Esophagus muscularis mucosa (tissue), 4 donors: ENCODE measurements around the gene AFTPH. TPM values are rescaled to one million over a fixed set of nuclear protein-coding genes. Genes with fewer than 3 reads are reported as not detected.
A peak's percentile ranks its signal among the peaks of the same experiment; 100 is the strongest.

Experiments
- DNase-seq: peaks from one replicate; pipeline ENCODE4 v3.0.0-alpha.2; 2017; ENCODE audit errors: extremely low spot score
- H3K27ac ChIP-seq, 4 donors: fragments of 200-600 bp; sonication (generic); replicated peaks in 1 of 4; 1 replicate in 3 of 4; 2 replicates in 1 of 4; pipeline ENCODE4 v1.5.1; 2016 to 2019; ENCODE audit warnings: mild to moderate bottlenecking in 1 of 4
- H3K27me3 ChIP-seq, 4 donors: fragments of 200-600 bp; sonication (generic); one replicate each; pipeline versions ENCODE4 v1.5.1 to v1.6.0; 2016 to 2019
- H3K36me3 ChIP-seq, 4 donors: fragments of 200-600 bp; sonication (generic); one replicate each; pipeline ENCODE4 v1.5.1; 2016 to 2019
- H3K4me1 ChIP-seq, 4 donors: fragments of 200-600 bp; sonication (generic); one replicate each; pipeline ENCODE4 v1.5.1; 2016 to 2019
- H3K4me3 ChIP-seq, 4 donors: fragments of 200-600 bp; sonication (generic); 1 replicate in 2 of 4; 2 replicates in 2 of 4; pipeline ENCODE4 v1.5.1; 2016 to 2019; ENCODE audit warnings: mild to moderate bottlenecking in 4 of 4, moderate library complexity in 1 of 4
- H3K9me3 ChIP-seq, 4 donors: fragments of 200-600 bp; sonication (generic); 1 replicate in 3 of 4; 2 replicates in 1 of 4; pipeline ENCODE4 v1.5.1; 2016 to 2019
- CTCF ChIP-seq, 3 experiments: fragments of 200-600 bp in 2 of 3; fragments of 450-650 bp in 1 of 3; sonication (generic) in 2 of 3; IDR thresholded peaks; one replicate each; pipeline ENCODE4 v1.5.1; 2017 to 2019; ENCODE audit warnings: antibody characterized with exemption in 3 of 3, mild to moderate bottlenecking in 2 of 3, moderate library complexity in 1 of 3
- EP300 ChIP-seq: sonication (generic); formaldehyde crosslinking; IDR thresholded peaks from one replicate; pipeline ENCODE4 v1.6.1; 2017; ENCODE audit warnings: antibody characterized with exemption
- POLR2A ChIP-seq: fragments of 450-650 bp; IDR thresholded peaks from one replicate; pipeline ENCODE4 v1.6.1; 2017; ENCODE audit warnings: antibody characterized with exemption, moderate library complexity, mild to moderate bottlenecking, low read depth
- POLR2AphosphoS5 ChIP-seq, 2 donors: sonication (generic); formaldehyde crosslinking; IDR thresholded peaks; one replicate each; pipeline ENCODE4 v1.6.1; 2017; ENCODE audit warnings: antibody characterized with exemption in 2 of 2
- WGBS: methylation state at CpG from one replicate; pipeline ENCODE4 v1.1.5; 2018; 5-methylcytosine and 5-hydroxymethylcytosine counted together
- intact Hi-C: fragments of 100-400 bp; cut with DNase I; formaldehyde crosslinking; loops from one replicate; pipeline ENCODE4 v1.15.1; 2023
- total RNA-seq, 4 donors: library from RNA; depleted of rRNA; stranded (reverse); fragments of >200 nt; gene quantifications; one replicate each; pipeline versions ENCODE4 v1.1.0 to v1.2.1, GENCODE V29; 2016

Gene AFTPH
- total RNA-seq, 4 donors from 2014 or later = 27.5 to 36.1 (median 35.7) TPM

DNA sequence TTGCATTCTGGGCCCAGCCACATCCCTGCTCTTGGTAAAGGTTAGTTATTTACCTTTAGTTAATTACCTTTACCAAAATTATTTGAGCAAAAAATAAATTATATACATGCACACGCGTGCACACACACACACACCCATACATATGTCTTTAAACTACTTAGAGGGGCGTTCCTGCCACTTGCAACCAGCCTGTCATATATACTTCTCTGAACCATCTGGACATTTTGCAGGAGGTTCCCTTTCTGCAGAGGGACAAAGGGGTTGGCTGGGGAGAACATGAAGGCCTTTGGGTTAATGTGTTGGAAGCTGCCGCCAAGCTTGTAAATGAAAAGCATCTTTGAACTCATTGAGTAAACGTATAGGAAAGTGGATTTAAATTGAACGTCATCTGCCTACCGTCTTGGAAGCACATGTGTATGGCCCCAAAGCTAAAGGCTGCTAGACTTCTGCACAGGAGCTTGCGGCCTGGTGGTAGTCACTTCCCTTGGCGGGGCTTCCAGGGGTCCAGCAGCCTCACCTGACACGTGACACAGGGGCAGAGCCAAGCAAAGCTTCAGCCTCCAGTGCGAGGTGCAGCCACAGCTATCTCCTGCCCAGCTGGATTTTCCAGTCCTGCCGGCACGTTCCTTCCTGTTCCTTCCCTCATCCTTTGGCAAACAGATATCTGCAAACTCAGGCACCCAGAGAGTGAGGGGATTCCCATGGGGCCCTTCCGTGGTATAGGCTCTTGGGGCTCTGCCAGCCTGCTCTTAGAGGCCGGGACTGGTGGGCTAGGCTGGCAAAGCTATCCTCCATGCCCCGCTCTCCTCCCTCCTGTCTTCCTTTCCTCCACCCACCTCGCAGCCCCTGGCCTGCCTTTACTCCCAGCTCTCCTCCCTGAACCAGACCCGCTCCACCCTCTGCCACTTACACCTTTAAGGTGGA is 83.5 kb downstream of the AFTPH start:
- Histone ChIP-seq H3K36me3 (no peaks in the 10 kb centered on the region), H3K4me3 (no peak overlapping the region), H3K27me3 (no peaks in the 10 kb centered on the region), H3K27ac (no peak overlapping the region), H3K9me3 (no peaks in the 10 kb centered on the region), H3K4me1 (peaks cover 8 to 41% (median 26%) of the 10 kb centered on the region in 4 donors)
- intact Hi-C loops = loop anchor here (5.0 kb wide), 1 partner anchor 45 kb away; the partner anchor contains the start of gene SERTAD2
- WGBS = 74% methylated on average over 16 of the region's 18 CpGs
- peak; percentile 81 for DNase-seq
- TF ChIP-seq POLR2A = no peak
- TF ChIP-seq POLR2AphosphoS5 (IDR thresholded peaks at IDR 0.05) = no peak
- no peak for TF ChIP-seq CTCF (IDR thresholded peaks at IDR 0.05)
- no peak for TF ChIP-seq EP300

GRCh38 chr2:64608867-64609226 is 84.7 kb downstream of the AFTPH start:
- intact Hi-C loops = loop anchor here (5.0 kb wide), 1 partner anchor 43 kb away; the partner anchor contains the start of gene SERTAD2
- H3K27ac ChIP-seq = peak overlapping the region; percentile 62 to 77 (median 74)
- no peak for DNase-seq
- no peaks in the 10 kb centered on the region for H3K36me3 ChIP-seq
- peaks cover 8 to 41% (median 26%) of the 10 kb centered on the region in 4 donors for H3K4me1 ChIP-seq
- no peaks in the 10 kb centered on the region for H3K9me3 ChIP-seq
- 21% methylated on average over 20 of the region's 20 CpGs for whole genome bisulfite sequencing
- H3K27me3 ChIP-seq = no peaks in the 10 kb centered on the region
- H3K4me3 ChIP-seq = peak overlapping the region; percentile 64 to 72 (median 68)
- TF ChIP-seq POLR2A (no peak), EP300 (no peak), CTCF (IDR thresholded peaks at IDR 0.05) (no peak), POLR2AphosphoS5 (IDR thresholded peaks at IDR 0.05) (no peak)

DNA sequence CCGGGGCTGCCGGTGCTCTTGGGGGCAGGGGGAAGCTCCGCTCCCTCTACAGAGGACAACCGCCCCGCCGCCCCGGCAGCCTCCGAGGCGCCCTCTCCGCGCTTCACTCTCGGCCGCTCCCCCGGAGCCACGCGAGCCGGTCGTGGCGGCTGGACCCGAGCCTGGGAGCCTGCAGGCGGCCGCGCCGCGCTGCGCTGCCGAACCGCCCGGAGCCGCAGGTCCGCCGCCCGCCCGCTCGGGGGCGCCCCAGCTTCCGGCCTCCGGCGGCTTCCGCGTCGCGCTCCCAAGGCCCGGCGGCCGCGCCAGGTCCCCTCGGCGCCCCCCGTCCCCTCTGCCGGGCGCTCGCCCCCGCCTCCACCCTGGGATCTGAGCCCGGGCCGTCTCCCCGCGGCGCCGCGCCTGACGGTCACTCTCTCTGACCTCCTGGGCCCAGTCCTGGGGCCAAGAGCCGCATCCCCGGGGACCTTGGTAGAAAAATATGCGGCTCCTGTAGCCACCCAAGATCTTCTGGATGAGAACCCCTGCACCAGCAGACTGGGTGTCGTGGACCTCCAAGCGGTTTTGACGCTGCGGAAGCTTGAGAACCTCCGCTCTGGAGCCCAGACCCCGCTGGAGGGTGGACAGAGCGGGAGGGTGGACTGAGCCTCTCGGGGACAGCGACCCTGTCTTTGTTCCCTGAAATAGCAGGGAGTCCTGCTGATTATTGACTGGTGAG is 85.3 kb downstream of the AFTPH start:
- intact Hi-C loops = loop anchor here (5.0 kb wide), 1 partner anchor 43 kb away; the partner anchor contains the start of gene SERTAD2
- peak overlapping the region; percentile 64 to 72 (median 68) for H3K4me3 ChIP-seq
- peaks cover 8 to 40% (median 25%) of the 10 kb centered on the region in 4 donors for H3K4me1 ChIP-seq
- DNase-seq = no peak
- WGBS = 15% methylated on average over 27 of the region's 74 CpGs
- TF ChIP-seq EP300 (no peak), CTCF (IDR thresholded peaks at IDR 0.05) (peak; percentile 48 to 73 (median 63)), POLR2AphosphoS5 (IDR thresholded peaks at IDR 0.05) (no peak), POLR2A (no peak)
- no peaks in the 10 kb centered on the region for H3K9me3 ChIP-seq
- H3K27me3 ChIP-seq = no peaks in the 10 kb centered on the region
- H3K27ac ChIP-seq = peak overlapping the region; percentile 62 to 77 (median 74)
- no peaks in the 10 kb centered on the region for H3K36me3 ChIP-seq

- H3K9me3 ChIP-seq = no peaks in the 10 kb centered on the region
- peaks cover 8 to 35% (median 21%) of the 10 kb centered on the region in 4 donors for H3K4me1 ChIP-seq
- no peaks in the 10 kb centered on the region for H3K27me3 ChIP-seq
- H3K27ac ChIP-seq = peak overlapping the region in 3 of 4 donors; percentile 73 to 77 (median 74)
- DNase-seq = no peak
- no peak for TF ChIP-seq POLR2A
- H3K36me3 ChIP-seq = no peaks in the 10 kb centered on the region
- 79% methylated on average over 3 of the region's 3 CpGs for WGBS
- H3K4me3 ChIP-seq = peak overlapping the region; percentile 64 to 72 (median 68)
- intact Hi-C loops = loop anchor here (5.0 kb wide), 1 partner anchor 42 kb away; the partner anchor contains the start of gene SERTAD2
Measured at GRCh38 chr2:64609942-64610281, 85.8 kb downstream of the AFTPH start.
